ENCODE measurements around the gene HPS1.

The HPS1 gene

GRCh38 chr10:98414932-98415730 is 31.6 kb downstream of the HPS1 start, which contains the start of gene PYROXD2:
TSS of gene PYROXD2 (minus strand) at chr10:98415182. CDS start at chr10:98415135, 47 bp downstream.
- Mint-ChIP-seq H3K9me3 (no peaks in the 10 kb centered on the region), H3K4me3 (peak within 1 kb of the TSS; percentile 84), H3K27ac (peak within 1 kb of the TSS; percentile 98), H3K36me3 (peaks cover 17% of the 10 kb centered on the region), H3K4me1 (peaks cover 18% of the 10 kb centered on the region)
- peak; percentile 87 for ATAC-seq
- DNase-seq (ENCODE audit: low spot score in 2 of 2), result peak; percentile 24 to 72

GRCh38 chr10:98414578-98414931 is 32.2 kb downstream of the HPS1 start:
- no peaks in the 10 kb centered on the region for H3K9me3 Mint-ChIP-seq
- peaks cover 13% of the 10 kb centered on the region for H3K36me3 Mint-ChIP-seq
- H3K27ac Mint-ChIP-seq, result peak overlapping the region; percentile 98
- ATAC-seq (peak; percentile 16), DNase-seq (ENCODE audit: low spot score in 2 of 2) (no peak)
- peaks cover 18% of the 10 kb centered on the region for H3K4me1 Mint-ChIP-seq
- peak overlapping the region; percentile 84 for H3K4me3 Mint-ChIP-seq

GRCh38 chr10:98411768-98412167 is 35.0 kb downstream of the HPS1 start:
- no peak for ATAC-seq
- no peak for DNase-seq (ENCODE audit: low spot score in 2 of 2)
- H3K9me3 Mint-ChIP-seq, result no peaks in the 10 kb centered on the region
- peaks cover 6% of the 10 kb centered on the region for H3K36me3 Mint-ChIP-seq
- H3K4me3 Mint-ChIP-seq, result no peak overlapping the region
- H3K4me1 Mint-ChIP-seq, result peaks cover 18% of the 10 kb centered on the region
- H3K27ac Mint-ChIP-seq, result peak overlapping the region; percentile 29

GRCh38 chr10:98411166-98411565 is 35.6 kb downstream of the HPS1 start:
- H3K4me3 Mint-ChIP-seq, result no peak overlapping the region
- no peak for DNase-seq (ENCODE audit: low spot score in 2 of 2)
- H3K4me1 Mint-ChIP-seq, result peaks cover 18% of the 10 kb centered on the region
- H3K36me3 Mint-ChIP-seq, result peaks cover 6% of the 10 kb centered on the region
- H3K9me3 Mint-ChIP-seq, result no peaks in the 10 kb centered on the region
- H3K27ac Mint-ChIP-seq, result peak overlapping the region; percentile 29
- no peak for ATAC-seq

GRCh38 chr10:98410759-98411158 is 36.0 kb downstream of the HPS1 start:
- Mint-ChIP-seq H3K9me3 (no peaks in the 10 kb centered on the region), H3K4me1 (peaks cover 18% of the 10 kb centered on the region), H3K4me3 (no peak overlapping the region), H3K36me3 (peaks cover 6% of the 10 kb centered on the region), H3K27ac (peak overlapping the region; percentile 29)
- no peak for ATAC-seq
- no peak for DNase-seq (ENCODE audit: low spot score in 2 of 2)

GRCh38 chr10:98410135-98410743 is 36.5 kb downstream of the HPS1 start:
- peaks cover 6% of the 10 kb centered on the region for H3K36me3 Mint-ChIP-seq
- DNase-seq (ENCODE audit: low spot score in 2 of 2) (no peak), ATAC-seq (no peak)
- H3K9me3 Mint-ChIP-seq, result no peaks in the 10 kb centered on the region
- no peak overlapping the region for H3K4me3 Mint-ChIP-seq
- peaks cover 13% of the 10 kb centered on the region for H3K4me1 Mint-ChIP-seq
- H3K27ac Mint-ChIP-seq, result no peak overlapping the region

GRCh38 chr10:98408799-98409198 is 37.9 kb downstream of the HPS1 start:
- no peaks in the 10 kb centered on the region for H3K36me3 Mint-ChIP-seq
- DNase-seq (ENCODE audit: low spot score in 2 of 2) (no peak), ATAC-seq (peak; percentile 73)
- H3K9me3 Mint-ChIP-seq, result no peaks in the 10 kb centered on the region
- H3K4me1 Mint-ChIP-seq, result peaks cover 15% of the 10 kb centered on the region
- H3K4me3 Mint-ChIP-seq, result no peak overlapping the region
- H3K27ac Mint-ChIP-seq, result no peak overlapping the region

- peak overlapping the region; percentile 40 for H3K27ac Mint-ChIP-seq
- no peak overlapping the region for H3K4me3 Mint-ChIP-seq
- no peaks in the 10 kb centered on the region for H3K9me3 Mint-ChIP-seq
- no peak for DNase-seq (ENCODE audit: low spot score in 2 of 2)
- peaks cover 21% of the 10 kb centered on the region for H3K4me1 Mint-ChIP-seq
- no peaks in the 10 kb centered on the region for H3K36me3 Mint-ChIP-seq
- ATAC-seq, result no peak
These were observed 38.9 kb downstream of the HPS1 start for GRCh38 chr10:98407744-98408241.

- Mint-ChIP-seq H3K27ac (no peak overlapping the region), H3K36me3 (no peaks in the 10 kb centered on the region)
- ATAC-seq, result no peak
These were observed 39.6 kb downstream of the HPS1 start for GRCh38 chr10:98407017-98407743.

GRCh38 chr10:98405422-98405821 is 41.3 kb downstream of the HPS1 start:
- Mint-ChIP-seq H3K36me3 (peaks cover 4% of the 10 kb centered on the region), H3K27ac (no peak overlapping the region), H3K9me3 (no peaks in the 10 kb centered on the region), H3K4me1 (peaks cover 21% of the 10 kb centered on the region), H3K4me3 (no peak overlapping the region)
- DNase-seq (ENCODE audit: low spot score in 2 of 2) (no peak), ATAC-seq (no peak)

More at GRCh38 chr10:98407017-98407743, 39.6 kb downstream of the HPS1 start:
- H3K4me1 Mint-ChIP-seq, result peaks cover 21% of the 10 kb centered on the region
- no peaks in the 10 kb centered on the region for H3K9me3 Mint-ChIP-seq
- H3K4me3 Mint-ChIP-seq, result no peak overlapping the region
- no peak for DNase-seq (ENCODE audit: low spot score in 2 of 2)

- Mint-ChIP-seq H3K9me3 (no peaks in the 10 kb centered on the region), H3K4me1 (peaks cover 21% of the 10 kb centered on the region), H3K27ac (peak overlapping the region; percentile 79), H3K36me3 (peaks cover 4% of the 10 kb centered on the region), H3K4me3 (peak overlapping the region; percentile 58)
- ATAC-seq (peak; percentile 70), DNase-seq (ENCODE audit: low spot score in 2 of 2) (no peak)
These were observed 42.0 kb downstream of the HPS1 start for GRCh38 chr10:98404571-98405359.

GRCh38 chr10:98403812-98404504 is 42.8 kb downstream of the HPS1 start:
- Mint-ChIP-seq H3K4me1 (peaks cover 21% of the 10 kb centered on the region), H3K36me3 (peaks cover 4% of the 10 kb centered on the region), H3K4me3 (peak overlapping the region; percentile 58), H3K9me3 (no peaks in the 10 kb centered on the region), H3K27ac (peak overlapping the region; percentile 79)
- DNase-seq (ENCODE audit: low spot score in 2 of 2) (no peak), ATAC-seq (peak; percentile 42)

- ATAC-seq (no peak), DNase-seq (ENCODE audit: low spot score in 2 of 2) (no peak)
- H3K9me3 Mint-ChIP-seq, result no peaks in the 10 kb centered on the region
- peak overlapping the region; percentile 58 for H3K4me3 Mint-ChIP-seq
- peaks cover 4% of the 10 kb centered on the region for H3K36me3 Mint-ChIP-seq
- H3K27ac Mint-ChIP-seq, result peak overlapping the region; percentile 79
- peaks cover 21% of the 10 kb centered on the region for H3K4me1 Mint-ChIP-seq
These were observed 43.6 kb downstream of the HPS1 start for GRCh38 chr10:98402931-98403718.

GRCh38 chr10:98402478-98402877 is 44.3 kb downstream of the HPS1 start:
- Mint-ChIP-seq H3K9me3 (no peaks in the 10 kb centered on the region), H3K36me3 (peaks cover 4% of the 10 kb centered on the region), H3K4me1 (peaks cover 21% of the 10 kb centered on the region), H3K27ac (no peak overlapping the region), H3K4me3 (no peak overlapping the region)
- ATAC-seq, result no peak
- DNase-seq (ENCODE audit: low spot score in 2 of 2), result no peak
